Daoy (cell line): ENCODE results near the gene CD276. TPM values are rescaled to one million over a fixed set of nuclear protein-coding genes. Genes with fewer than 3 reads are reported as not detected.
A peak's percentile ranks its signal among the peaks of the same experiment; 100 is the strongest.
"Not testable (repeated sequence)": the region's sequence is repeated elsewhere in the genome, so short reads cannot be mapped to it uniquely, and the experiment has no call there.

Experiments
- DNase-seq: peaks from one replicate; pipeline ENCODE4 v3.0.0-alpha.2; 2015; ENCODE audit warnings: low read depth
- total RNA-seq: library from RNA; depleted of rRNA; stranded (reverse); fragments of >200 nt; shearing (Covaris generic); gene quantifications from 2 replicates; pipeline ENCODE4 v1.2.3, GENCODE V29; 2014

The CD276 gene
- total RNA-seq, 1 experiment from 2014 or later: 24.6 TPM

- DNase-seq: peak; percentile 24
These were observed 635 bp downstream of the CD276 start for GRCh38 chr15:73684581-73685455.

- DNase-seq: no peak
These were observed 1.8 kb downstream of the CD276 start for GRCh38 chr15:73685981-73686380.

- peak; percentile 83 for DNase-seq
These were observed 2.6 kb downstream of the CD276 start for GRCh38 chr15:73686781-73687256.

GRCh38 chr15:73687351-73687750, 3.2 kb downstream of the CD276 start:
- DNase-seq: no peak

DNA sequence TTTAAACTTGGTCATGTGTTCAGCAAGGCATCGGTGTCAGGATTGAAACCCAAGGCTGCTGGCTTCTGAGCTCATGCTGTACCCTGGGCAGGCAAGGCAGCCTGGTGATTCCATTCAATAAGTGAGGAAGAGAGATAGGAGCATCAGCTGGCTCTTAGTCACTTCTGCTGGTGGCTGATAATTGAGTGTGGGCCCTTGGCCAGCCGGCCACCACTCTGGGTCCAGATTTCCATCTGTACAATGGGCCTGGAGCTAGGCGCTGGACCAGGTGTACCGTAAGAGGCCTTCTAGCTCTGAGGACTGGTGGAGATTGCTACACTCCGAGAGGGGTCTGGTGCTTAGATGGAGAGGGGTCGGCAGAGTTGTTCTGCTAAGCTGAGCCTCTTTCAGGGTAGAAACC, 4.3 kb downstream of the CD276 start:
- peak; percentile 47 for DNase-seq

DNA sequence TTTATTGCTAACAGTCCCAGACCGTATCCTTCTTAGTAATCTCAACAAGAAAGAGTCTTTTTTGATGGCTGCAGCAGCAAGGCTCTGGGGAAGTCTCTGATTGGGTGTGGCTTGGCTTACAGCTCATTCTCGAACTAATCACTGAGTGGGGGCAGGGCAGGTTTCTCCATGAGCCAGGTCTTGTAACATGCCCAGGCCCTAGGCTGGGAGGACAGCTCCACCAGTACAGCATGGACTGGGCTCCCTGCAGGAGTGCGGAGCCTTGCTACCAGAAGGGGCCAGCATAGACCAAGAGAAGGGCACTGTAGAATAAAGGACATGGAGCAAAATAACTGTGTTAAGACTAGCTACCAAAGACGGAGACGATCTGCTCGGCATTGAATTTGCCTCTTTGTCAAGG, 7.2 kb downstream of the CD276 start:
- peak; percentile 37 for DNase-seq

- no peak for DNase-seq
These were observed 10.2 kb downstream of the CD276 start for GRCh38 chr15:73694419-73694818.

- no peak for DNase-seq
These were observed 11.8 kb downstream of the CD276 start for GRCh38 chr15:73695773-73696640.

DNA sequence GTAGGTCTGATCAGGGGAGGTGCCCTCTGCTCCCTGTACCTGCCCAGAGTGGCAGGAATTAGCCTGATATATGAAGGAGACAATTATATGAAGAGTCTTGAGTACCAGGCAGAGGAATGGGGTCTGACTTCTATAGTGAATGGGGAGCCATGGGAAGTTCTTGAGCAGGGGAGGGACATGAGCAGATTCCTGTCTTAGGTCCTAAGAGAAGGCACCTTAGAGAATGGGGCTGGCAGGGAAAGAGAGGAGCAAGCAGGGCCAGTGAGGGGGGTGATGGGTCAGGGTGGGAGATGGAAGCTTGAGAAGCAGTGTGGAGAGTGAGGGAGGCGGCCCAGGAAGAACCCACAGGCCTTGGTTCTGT, 12.4 kb downstream of the CD276 start:
- DNase-seq: no peak

- peak; percentile 95 for DNase-seq
These were observed 12.9 kb downstream of the CD276 start for GRCh38 chr15:73697033-73697467.

DNA sequence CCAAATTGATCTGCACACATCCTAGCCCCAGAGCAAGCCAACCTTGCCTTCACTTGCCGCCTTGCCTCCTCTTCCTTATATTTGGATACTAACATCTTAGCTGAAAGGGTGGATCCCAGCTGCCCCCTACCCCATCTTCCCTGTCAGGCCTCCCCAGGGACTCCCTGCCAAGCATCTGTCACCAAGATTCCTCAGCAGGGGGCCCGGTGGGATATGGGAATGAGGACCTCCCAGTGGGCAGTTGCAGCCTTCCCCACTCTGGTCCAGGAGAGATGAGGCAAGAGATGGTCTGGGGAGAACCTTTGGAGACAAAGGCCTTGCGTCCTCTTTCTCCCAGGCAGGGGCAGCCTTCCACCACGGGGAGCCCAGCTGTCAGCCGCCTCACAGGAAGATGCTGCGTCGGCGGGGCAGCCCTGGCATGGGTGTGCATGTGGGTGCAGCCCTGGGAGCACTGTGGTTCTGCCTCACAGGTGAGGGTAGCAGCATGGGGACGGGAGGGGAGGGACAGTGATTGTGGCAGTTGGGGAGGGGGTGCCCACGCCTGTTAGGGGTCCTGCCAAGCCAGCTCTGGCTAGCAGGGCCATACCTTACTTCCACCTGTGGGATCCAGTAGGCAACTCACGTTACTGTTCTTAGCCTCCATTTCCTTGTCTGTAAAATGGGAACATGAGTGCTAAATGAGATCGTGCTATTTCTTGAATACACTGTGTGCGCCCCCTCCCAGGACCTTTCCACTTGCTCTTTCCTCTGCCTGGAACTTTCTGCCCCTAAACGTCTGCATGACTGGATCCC, 15.3 kb downstream of the CD276 start:
- DNase-seq: no peak

DNA sequence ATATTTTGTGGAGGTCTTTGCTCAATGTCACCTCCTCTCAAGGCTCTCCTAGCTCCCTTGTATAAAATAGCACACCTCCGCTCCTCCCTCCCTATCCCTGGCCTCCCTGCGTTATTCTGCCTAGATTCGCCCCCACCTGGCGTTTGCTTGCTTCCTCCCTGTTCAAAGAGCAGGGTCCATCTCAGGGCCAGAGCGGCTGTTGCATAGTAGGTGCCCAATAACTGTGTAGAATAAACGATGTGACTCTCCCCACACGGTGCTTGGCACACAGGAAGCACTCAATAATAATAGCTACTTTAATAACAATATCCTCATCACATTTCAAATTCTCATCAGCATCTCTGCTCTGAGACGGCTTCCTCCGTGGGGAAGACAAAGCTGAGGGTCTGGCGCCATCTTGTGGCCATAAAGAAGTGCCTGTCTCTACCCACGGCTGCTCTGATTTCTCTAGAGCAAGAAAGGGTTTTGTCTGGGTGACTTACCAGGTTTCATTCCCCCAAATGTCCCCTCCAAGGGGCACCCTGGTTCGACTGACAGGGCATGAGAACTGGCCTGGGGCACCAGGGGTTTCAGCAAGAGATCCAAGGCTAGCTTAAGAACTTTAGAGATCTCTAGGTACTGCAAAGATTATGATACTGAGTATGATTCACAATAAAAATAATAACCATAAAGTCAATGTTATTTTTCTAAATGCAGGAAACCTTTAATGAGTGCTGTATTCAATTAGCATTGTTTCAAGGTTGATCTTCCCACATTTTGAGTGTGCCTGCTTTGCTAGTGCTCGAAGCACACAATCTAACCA, 16.1 kb downstream of the CD276 start:
- DNase-seq: peak; percentile 81

DNA sequence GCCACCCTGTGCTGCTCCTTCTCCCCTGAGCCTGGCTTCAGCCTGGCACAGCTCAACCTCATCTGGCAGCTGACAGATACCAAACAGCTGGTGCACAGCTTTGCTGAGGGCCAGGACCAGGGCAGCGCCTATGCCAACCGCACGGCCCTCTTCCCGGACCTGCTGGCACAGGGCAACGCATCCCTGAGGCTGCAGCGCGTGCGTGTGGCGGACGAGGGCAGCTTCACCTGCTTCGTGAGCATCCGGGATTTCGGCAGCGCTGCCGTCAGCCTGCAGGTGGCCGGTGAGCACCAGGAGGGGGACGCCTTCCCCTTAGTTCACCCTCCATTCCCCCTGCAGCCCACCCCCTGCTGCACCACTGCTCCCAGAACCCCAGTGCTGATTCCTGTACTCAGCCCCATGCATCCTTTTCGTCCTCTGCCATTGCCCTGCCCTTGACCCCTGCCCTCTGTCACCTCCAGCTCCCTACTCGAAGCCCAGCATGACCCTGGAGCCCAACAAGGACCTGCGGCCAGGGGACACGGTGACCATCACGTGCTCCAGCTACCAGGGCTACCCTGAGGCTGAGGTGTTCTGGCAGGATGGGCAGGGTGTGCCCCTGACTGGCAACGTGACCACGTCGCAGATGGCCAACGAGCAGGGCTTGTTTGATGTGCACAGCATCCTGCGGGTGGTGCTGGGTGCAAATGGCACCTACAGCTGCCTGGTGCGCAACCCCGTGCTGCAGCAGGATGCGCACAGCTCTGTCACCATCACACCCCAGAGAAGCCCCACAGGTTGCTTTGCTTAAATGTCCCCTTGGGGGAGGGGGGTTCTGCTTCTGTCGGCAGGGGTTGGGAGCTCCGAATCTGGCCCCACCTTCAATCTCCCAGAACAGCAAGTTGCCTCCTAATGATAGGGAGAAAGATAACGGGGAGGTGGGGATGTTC, 18.4 kb downstream of the CD276 start:
- not testable (repeated sequence) for DNase-seq

GRCh38 chr15:73703601-73704000, 19.4 kb downstream of the CD276 start:
- DNase-seq: not testable (repeated sequence)

GRCh38 chr15:73704142-73704868, 20.1 kb downstream of the CD276 start:
- not testable (repeated sequence) for DNase-seq

GRCh38 chr15:73704869-73705645, 20.9 kb downstream of the CD276 start:
- peak; percentile 64 for DNase-seq

GRCh38 chr15:73708691-73709090, 24.5 kb downstream of the CD276 start:
- DNase-seq: no peak

- DNase-seq: no peak
These were observed 25.1 kb downstream of the CD276 start for GRCh38 chr15:73709241-73709640.
